T47D (cell line): ENCODE results near the gene MAPK1IP1L.
A peak's percentile ranks its signal among the peaks of the same experiment; 100 is the strongest.
"Not testable (repeated sequence)": the region's sequence is repeated elsewhere in the genome, so short reads cannot be mapped to it uniquely, and the experiment has no call there.

ENCODE experiments used
- DNase-seq, 2 experiments: peaks; one replicate each; pipeline versions ENCODE4 v3.0.0 to v3.0.0-alpha.2; 2011 to 2012; ENCODE audit warnings: low read depth in 1 of 2, low spot score in 1 of 2
- JUND ChIP-seq: IDR thresholded peaks from 2 replicates; pipeline ENCODE4 v1.6.1; 2012; ENCODE audit warnings: low read depth
- in situ Hi-C: cut with HindIII; loops from 2 replicates; pipeline ENCODE4 v1.10.0; 2016; ENCODE audit warnings: low sequenced_read_pairs, low pct_unique_long_range_greater_than_20kb

The MAPK1IP1L gene

GRCh38 chr14:55043528-55043927 lies 7.9 kb upstream of the MAPK1IP1L start:
- in situ Hi-C loops = no loop called here
- no peak for TF ChIP-seq JUND
- no peak for DNase-seq

- in situ Hi-C loops = no loop called here
- TF ChIP-seq JUND = no peak
- DNase-seq = no peak
Observed at GRCh38 chr14:55045087-55045486, 6.4 kb upstream of the MAPK1IP1L start.

GRCh38 chr14:55047301-55048053 lies 4.0 kb upstream of the MAPK1IP1L start:
- TF ChIP-seq JUND = no peak
- in situ Hi-C loops = no loop called here
- no peak for DNase-seq

GRCh38 chr14:55048900-55049436 lies 2.5 kb upstream of the MAPK1IP1L start:
- TF ChIP-seq JUND = no peak
- in situ Hi-C loops = no loop called here
- no peak for DNase-seq

- no peak for DNase-seq
- TF ChIP-seq JUND = no peak
- in situ Hi-C loops = no loop called here
Observed at GRCh38 chr14:55051165-55051422, 353 bp upstream of the MAPK1IP1L start.

- no peak for TF ChIP-seq JUND
- DNase-seq = peak; percentile 32 to 35
- in situ Hi-C loops = no loop called here
Observed at GRCh38 chr14:55052269-55052930, 953 bp downstream of the MAPK1IP1L start.

- peak; percentile 65 for TF ChIP-seq JUND
Observed at GRCh38 chr14:55053018-55053417, 1.6 kb downstream of the MAPK1IP1L start.

GRCh38 chr14:55053500-55053899 lies 2.1 kb downstream of the MAPK1IP1L start:
- no peak for TF ChIP-seq JUND
- in situ Hi-C loops = no loop called here

More at GRCh38 chr14:55053018-55053417, 1.6 kb downstream of the MAPK1IP1L start:
- in situ Hi-C loops = no loop called here
- peak; percentile 35 to 71 for DNase-seq

GRCh38 chr14:55054098-55054497 lies 2.7 kb downstream of the MAPK1IP1L start:
- in situ Hi-C loops = no loop called here
- TF ChIP-seq JUND = no peak
- no peak for DNase-seq

More at GRCh38 chr14:55053500-55053899, 2.1 kb downstream of the MAPK1IP1L start:
- DNase-seq = no peak

GRCh38 chr14:55057919-55058318 lies 6.5 kb downstream of the MAPK1IP1L start:
- in situ Hi-C loops = no loop called here
- DNase-seq = no peak
- no peak for TF ChIP-seq JUND

- DNase-seq = no peak
- in situ Hi-C loops = no loop called here
- no peak for TF ChIP-seq JUND
Observed at GRCh38 chr14:55059333-55059732, 7.9 kb downstream of the MAPK1IP1L start.

GRCh38 chr14:55062517-55063351 lies 11.3 kb downstream of the MAPK1IP1L start:
- DNase-seq = no peak
- no peak for TF ChIP-seq JUND
- in situ Hi-C loops = no loop called here

GRCh38 chr14:55064896-55065295 lies 13.4 kb downstream of the MAPK1IP1L start:
- in situ Hi-C loops, DNase-seq: not testable (repeated sequence)
